WTC11 (cell line): ENCODE measurements around the gene MCFD2. TPM values are rescaled to one million over a fixed set of nuclear protein-coding genes. Genes with fewer than 3 reads are reported as not detected.

Source experiments
- ATAC-seq: fragments of 200-7000 bp; cut with Tn5 transposase; 2 replicates; pipeline ENCODE4 v1.10.0; 2021; ENCODE audit warnings: mild to moderate bottlenecking, moderate library complexity
- CTCF ChIA-PET: fragments of 300-600 bp; sonication (Branson Sonifier 250); formaldehyde crosslinking; loops from one replicate; lab custom pipeline; 2021; ENCODE audit warnings: antibody characterized with exemption; lab: Charles Lee
- POLR2A ChIA-PET: fragments of 350-600 bp; sonication (Branson Sonifier 250); formaldehyde crosslinking; loops from one replicate; lab custom pipeline; 2021; ENCODE audit warnings: antibody characterized with exemption; lab: Charles Lee
- DNase-seq: peaks from one replicate; pipeline ENCODE4 v3.0.0; 2021; ENCODE audit warnings: low spot score
- H3K27ac Mint-ChIP-seq: 2 replicates; pipeline ENCODE4 v1.8.0; 2021; ENCODE audit warnings: mixed read lengths
- H3K27me3 Mint-ChIP-seq: 2 replicates; pipeline ENCODE4 v1.8.0; 2021; ENCODE audit warnings: low read depth, mild to moderate bottlenecking, moderate library complexity, mixed read lengths
- H3K36me3 Mint-ChIP-seq: 2 replicates; pipeline ENCODE4 v1.8.0; 2021; ENCODE audit warnings: mixed read lengths
- H3K4me1 Mint-ChIP-seq: 2 replicates; pipeline ENCODE4 v1.8.0; 2022; ENCODE audit warnings: mixed read lengths
- H3K4me3 Mint-ChIP-seq: 2 replicates; pipeline ENCODE4 v1.8.0; 2021; ENCODE audit warnings: mild to moderate bottlenecking, moderate library complexity, mixed read lengths
- H3K9me3 Mint-ChIP-seq: 2 replicates; pipeline ENCODE4 v1.8.0; 2021; ENCODE audit warnings: mixed read lengths
- EMX1 ChIP-seq: fragments of 250-450 bp; sonication (Bioruptor Pico); IDR thresholded peaks from 2 replicates; pipeline ENCODE4 v1.8.0; 2021; ENCODE audit warnings: mild to moderate bottlenecking
- FOXJ3 ChIP-seq: sonication (generic); formaldehyde crosslinking; IDR thresholded peaks from 2 replicates; pipeline ENCODE4 v1.9.0; 2021; ENCODE audit warnings: missing genetic modification reagents, mild to moderate bottlenecking, borderline replicate concordance
- GABPB1 ChIP-seq: sonication (generic); formaldehyde crosslinking; IDR thresholded peaks from 2 replicates; pipeline ENCODE4 v1.8.1; 2023; ENCODE audit warnings: mild to moderate bottlenecking, missing genetic modification reagents
- GRHL2 ChIP-seq: fragments of 250-450 bp; sonication (Bioruptor Pico); IDR thresholded peaks from 2 replicates; pipeline ENCODE4 v1.8.0; 2022; ENCODE audit warnings: mild to moderate bottlenecking, moderate library complexity; ENCODE audit not compliant: insufficient replicate concordance, severe bottlenecking
- GTF2I ChIP-seq: fragments of 250-450 bp; sonication (Bioruptor Pico); conservative IDR thresholded peaks from 2 replicates; pipeline ENCODE4 v1.4.0; 2021; ENCODE audit warnings: mild to moderate bottlenecking
- JAZF1 ChIP-seq: fragments of 250-450 bp; sonication (Bioruptor Pico); IDR thresholded peaks from 2 replicates; pipeline ENCODE4 v1.9.0; 2021; ENCODE audit warnings: moderate library complexity, mild to moderate bottlenecking, inconsistent platforms
- KAT7 ChIP-seq: sonication (generic); formaldehyde crosslinking; IDR thresholded peaks from 2 replicates; pipeline ENCODE4 v1.8.1; 2023; ENCODE audit warnings: missing genetic modification reagents, mild to moderate bottlenecking, borderline replicate concordance
- TP53 ChIP-seq: sonication (generic); formaldehyde crosslinking; IDR thresholded peaks from 2 replicates; pipeline ENCODE4 v1.8.1; 2023; ENCODE audit warnings: mild to moderate bottlenecking, missing genetic modification reagents
- ZNF121 ChIP-seq: sonication (generic); formaldehyde crosslinking; IDR thresholded peaks from 2 replicates; pipeline ENCODE4 v1.8.0; 2023; ENCODE audit warnings: missing genetic modification reagents
- ZNF138 ChIP-seq: sonication (generic); formaldehyde crosslinking; conservative IDR thresholded peaks from 2 replicates; pipeline ENCODE4 v1.8.1; 2022; ENCODE audit warnings: mild to moderate bottlenecking, moderate library complexity, missing genetic modification reagents
- ZNF219 ChIP-seq: sonication (generic); formaldehyde crosslinking; IDR thresholded peaks from 2 replicates; pipeline ENCODE4 v1.8.0; 2023; ENCODE audit warnings: missing genetic modification reagents, mild to moderate bottlenecking, borderline replicate concordance
- ZNF232 ChIP-seq: sonication (generic); formaldehyde crosslinking; IDR thresholded peaks from 2 replicates; pipeline ENCODE4 v1.8.0; 2022; ENCODE audit warnings: mild to moderate bottlenecking, missing genetic modification reagents
- ZNF423 ChIP-seq: fragments of 250-450 bp; sonication (Bioruptor Pico); IDR thresholded peaks from 2 replicates; pipeline ENCODE4 v2.1.2; 2022; ENCODE audit warnings: mild to moderate bottlenecking, moderate library complexity
- total RNA-seq: library from RNA; stranded (reverse); gene quantifications from 3 replicates; pipeline ENCODE4 v1.2.3, GENCODE V29; 2021
- TF ChIP-seq, protein P1 (sequence below): sonication (generic); formaldehyde crosslinking; IDR thresholded peaks from 2 replicates; pipeline ENCODE4 v1.8.1; 2022; ENCODE audit warnings: missing genetic modification reagents, borderline replicate concordance
- TF ChIP-seq, protein P2 (sequence below): sonication (generic); formaldehyde crosslinking; conservative IDR thresholded peaks from 2 replicates; pipeline ENCODE4 v1.8.1; 2022; ENCODE audit warnings: mild to moderate bottlenecking, missing genetic modification reagents
- TF ChIP-seq, protein P3 (sequence below): sonication (generic); formaldehyde crosslinking; IDR thresholded peaks from 2 replicates; pipeline ENCODE4 v1.8.1; 2022; ENCODE audit warnings: low read depth, mild to moderate bottlenecking, moderate library complexity, missing genetic modification reagents, borderline replicate concordance
- TF ChIP-seq, protein P4 (sequence below): fragments of 200-600 bp; IDR thresholded peaks from 2 replicates; pipeline ENCODE4 v1.8.0; 2022; ENCODE audit warnings: antibody characterized with exemption
- TF ChIP-seq, protein P5 (sequence below): sonication (generic); formaldehyde crosslinking; IDR thresholded peaks from 2 replicates; pipeline ENCODE4 v1.8.0; 2022; ENCODE audit warnings: mild to moderate bottlenecking, missing genetic modification reagents
- TF ChIP-seq, protein P6 (sequence below): sonication (generic); formaldehyde crosslinking; IDR thresholded peaks from 2 replicates; pipeline ENCODE4 v1.8.1; 2022; ENCODE audit warnings: low read depth, missing genetic modification reagents, borderline replicate concordance
- TF ChIP-seq, protein P7 (sequence below): sonication (generic); formaldehyde crosslinking; IDR thresholded peaks from 2 replicates; pipeline ENCODE4 v1.8.0; 2023; ENCODE audit warnings: missing genetic modification reagents

Gene MCFD2
- total RNA-seq, 1 experiment from 2014 or later = 68.1 TPM

DNA sequence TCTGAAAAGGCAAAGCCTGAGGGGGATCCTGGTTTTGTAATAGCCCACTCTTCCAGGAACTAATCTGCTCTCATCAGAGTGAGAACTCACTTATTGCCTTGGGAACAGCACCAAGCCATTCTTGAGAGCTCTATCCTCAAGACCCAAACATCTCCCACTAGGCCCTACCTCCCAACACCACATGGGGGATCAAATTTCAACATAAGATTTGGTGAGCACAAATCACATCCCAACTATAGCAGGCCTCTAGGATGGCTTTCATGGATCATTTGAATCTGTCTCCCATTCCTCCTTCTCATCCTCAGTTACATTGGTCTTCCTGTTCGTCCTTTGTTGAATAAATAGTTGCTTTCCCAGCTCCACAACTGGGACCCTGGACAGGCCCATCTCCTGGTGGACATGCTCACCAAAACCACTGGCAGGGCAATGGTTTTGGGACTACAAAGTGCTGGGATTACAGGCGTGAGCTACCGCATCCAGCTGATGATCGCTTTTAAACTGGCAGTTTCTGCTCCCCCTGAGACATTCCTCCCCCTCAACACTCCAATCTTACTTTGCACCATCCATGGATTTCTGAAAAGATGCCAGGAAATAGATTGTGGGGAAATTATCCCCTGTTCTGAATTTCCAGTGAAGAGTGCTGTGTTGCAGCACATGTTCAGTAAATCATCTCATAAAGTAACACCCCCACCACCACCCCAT is 42.6 kb downstream of the MCFD2 start (continued):
- TF ChIP-seq, protein P1, sequence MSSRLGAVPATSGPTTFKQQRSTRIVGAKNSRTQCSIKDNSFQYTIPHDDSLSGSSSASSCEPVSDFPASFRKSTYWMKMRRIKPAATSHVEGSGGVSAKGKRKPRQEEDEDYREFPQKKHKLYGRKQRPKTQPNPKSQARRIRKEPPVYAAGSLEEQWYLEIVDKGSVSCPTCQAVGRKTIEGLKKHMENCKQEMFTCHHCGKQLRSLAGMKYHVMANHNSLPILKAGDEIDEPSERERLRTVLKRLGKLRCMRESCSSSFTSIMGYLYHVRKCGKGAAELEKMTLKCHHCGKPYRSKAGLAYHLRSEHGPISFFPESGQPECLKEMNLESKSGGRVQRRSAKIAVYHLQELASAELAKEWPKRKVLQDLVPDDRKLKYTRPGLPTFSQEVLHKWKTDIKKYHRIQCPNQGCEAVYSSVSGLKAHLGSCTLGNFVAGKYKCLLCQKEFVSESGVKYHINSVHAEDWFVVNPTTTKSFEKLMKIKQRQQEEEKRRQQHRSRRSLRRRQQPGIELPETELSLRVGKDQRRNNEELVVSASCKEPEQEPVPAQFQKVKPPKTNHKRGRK (CRISPR knock-in tag) = no peak
- TF ChIP-seq JAZF1 (CRISPR knock-in tag) (no peak), EMX1 (CRISPR knock-in tag) (no peak), ZNF138 (CRISPR knock-in tag) (no peak), ZNF423 (CRISPR knock-in tag) (no peak), ZNF121 (no peak), TP53 (no peak), GABPB1 (no peak), ZNF232 (CRISPR knock-in tag) (no peak), GRHL2 (CRISPR knock-in tag) (no peak), KAT7 (CRISPR knock-in tag) (no peak)
- TF ChIP-seq, protein P2, sequence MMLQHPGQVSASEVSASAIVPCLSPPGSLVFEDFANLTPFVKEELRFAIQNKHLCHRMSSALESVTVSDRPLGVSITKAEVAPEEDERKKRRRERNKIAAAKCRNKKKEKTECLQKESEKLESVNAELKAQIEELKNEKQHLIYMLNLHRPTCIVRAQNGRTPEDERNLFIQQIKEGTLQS (CRISPR knock-in tag) = no peak
- TF ChIP-seq, protein P3, sequence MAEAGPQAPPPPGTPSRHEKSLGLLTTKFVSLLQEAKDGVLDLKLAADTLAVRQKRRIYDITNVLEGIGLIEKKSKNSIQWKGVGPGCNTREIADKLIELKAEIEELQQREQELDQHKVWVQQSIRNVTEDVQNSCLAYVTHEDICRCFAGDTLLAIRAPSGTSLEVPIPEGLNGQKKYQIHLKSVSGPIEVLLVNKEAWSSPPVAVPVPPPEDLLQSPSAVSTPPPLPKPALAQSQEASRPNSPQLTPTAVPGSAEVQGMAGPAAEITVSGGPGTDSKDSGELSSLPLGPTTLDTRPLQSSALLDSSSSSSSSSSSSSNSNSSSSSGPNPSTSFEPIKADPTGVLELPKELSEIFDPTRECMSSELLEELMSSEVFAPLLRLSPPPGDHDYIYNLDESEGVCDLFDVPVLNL (CRISPR knock-in tag) = no peak
- TF ChIP-seq, protein P4, sequence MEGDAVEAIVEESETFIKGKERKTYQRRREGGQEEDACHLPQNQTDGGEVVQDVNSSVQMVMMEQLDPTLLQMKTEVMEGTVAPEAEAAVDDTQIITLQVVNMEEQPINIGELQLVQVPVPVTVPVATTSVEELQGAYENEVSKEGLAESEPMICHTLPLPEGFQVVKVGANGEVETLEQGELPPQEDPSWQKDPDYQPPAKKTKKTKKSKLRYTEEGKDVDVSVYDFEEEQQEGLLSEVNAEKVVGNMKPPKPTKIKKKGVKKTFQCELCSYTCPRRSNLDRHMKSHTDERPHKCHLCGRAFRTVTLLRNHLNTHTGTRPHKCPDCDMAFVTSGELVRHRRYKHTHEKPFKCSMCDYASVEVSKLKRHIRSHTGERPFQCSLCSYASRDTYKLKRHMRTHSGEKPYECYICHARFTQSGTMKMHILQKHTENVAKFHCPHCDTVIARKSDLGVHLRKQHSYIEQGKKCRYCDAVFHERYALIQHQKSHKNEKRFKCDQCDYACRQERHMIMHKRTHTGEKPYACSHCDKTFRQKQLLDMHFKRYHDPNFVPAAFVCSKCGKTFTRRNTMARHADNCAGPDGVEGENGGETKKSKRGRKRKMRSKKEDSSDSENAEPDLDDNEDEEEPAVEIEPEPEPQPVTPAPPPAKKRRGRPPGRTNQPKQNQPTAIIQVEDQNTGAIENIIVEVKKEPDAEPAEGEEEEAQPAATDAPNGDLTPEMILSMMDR = no peak

DNA sequence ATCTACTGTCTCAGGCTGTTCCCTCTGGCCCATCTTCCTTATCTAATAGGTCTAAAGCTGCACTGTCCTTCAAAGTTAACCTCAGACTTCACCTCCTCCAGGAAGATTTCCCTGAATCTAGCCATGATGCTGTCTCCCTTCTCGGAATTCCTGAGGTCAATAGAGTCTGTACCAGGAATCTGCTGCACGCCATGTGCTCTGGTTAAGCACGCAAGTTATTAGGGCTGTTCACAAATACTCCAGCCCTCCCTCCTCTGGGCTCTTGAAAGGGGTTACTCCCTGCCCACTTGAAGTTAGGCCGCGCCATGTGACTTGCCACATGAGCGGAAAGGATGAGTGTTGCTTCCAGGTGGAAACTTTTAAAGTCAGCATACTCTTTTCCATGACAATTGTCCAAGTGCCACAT is 43.6 kb downstream of the MCFD2 start:
- TF ChIP-seq, protein P5, sequence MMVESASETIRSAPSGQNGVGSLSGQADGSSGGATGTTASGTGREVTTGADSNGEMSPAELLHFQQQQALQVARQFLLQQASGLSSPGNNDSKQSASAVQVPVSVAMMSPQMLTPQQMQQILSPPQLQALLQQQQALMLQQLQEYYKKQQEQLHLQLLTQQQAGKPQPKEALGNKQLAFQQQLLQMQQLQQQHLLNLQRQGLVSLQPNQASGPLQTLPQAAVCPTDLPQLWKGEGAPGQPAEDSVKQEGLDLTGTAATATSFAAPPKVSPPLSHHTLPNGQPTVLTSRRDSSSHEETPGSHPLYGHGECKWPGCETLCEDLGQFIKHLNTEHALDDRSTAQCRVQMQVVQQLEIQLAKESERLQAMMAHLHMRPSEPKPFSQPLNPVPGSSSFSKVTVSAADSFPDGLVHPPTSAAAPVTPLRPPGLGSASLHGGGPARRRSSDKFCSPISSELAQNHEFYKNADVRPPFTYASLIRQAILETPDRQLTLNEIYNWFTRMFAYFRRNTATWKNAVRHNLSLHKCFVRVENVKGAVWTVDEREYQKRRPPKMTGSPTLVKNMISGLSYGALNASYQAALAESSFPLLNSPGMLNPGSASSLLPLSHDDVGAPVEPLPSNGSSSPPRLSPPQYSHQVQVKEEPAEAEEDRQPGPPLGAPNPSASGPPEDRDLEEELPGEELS (CRISPR knock-in tag) = no peak
- TF ChIP-seq, protein P6, sequence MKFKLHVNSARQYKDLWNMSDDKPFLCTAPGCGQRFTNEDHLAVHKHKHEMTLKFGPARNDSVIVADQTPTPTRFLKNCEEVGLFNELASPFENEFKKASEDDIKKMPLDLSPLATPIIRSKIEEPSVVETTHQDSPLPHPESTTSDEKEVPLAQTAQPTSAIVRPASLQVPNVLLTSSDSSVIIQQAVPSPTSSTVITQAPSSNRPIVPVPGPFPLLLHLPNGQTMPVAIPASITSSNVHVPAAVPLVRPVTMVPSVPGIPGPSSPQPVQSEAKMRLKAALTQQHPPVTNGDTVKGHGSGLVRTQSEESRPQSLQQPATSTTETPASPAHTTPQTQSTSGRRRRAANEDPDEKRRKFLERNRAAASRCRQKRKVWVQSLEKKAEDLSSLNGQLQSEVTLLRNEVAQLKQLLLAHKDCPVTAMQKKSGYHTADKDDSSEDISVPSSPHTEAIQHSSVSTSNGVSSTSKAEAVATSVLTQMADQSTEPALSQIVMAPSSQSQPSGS = no peak
- TF ChIP-seq FOXJ3 (CRISPR knock-in tag) (no peak), GTF2I (no peak), ZNF219 (CRISPR knock-in tag) (no peak)
- TF ChIP-seq, protein P7, sequence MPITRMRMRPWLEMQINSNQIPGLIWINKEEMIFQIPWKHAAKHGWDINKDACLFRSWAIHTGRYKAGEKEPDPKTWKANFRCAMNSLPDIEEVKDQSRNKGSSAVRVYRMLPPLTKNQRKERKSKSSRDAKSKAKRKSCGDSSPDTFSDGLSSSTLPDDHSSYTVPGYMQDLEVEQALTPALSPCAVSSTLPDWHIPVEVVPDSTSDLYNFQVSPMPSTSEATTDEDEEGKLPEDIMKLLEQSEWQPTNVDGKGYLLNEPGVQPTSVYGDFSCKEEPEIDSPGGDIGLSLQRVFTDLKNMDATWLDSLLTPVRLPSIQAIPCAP (CRISPR knock-in tag) = no peak
- ChIA-PET POLR2A (no interaction called here), CTCF (interaction anchor here (1.1 kb wide), 1 partner anchor 215 kb away, joined by 3 read pairs; no protein-coding TSS in a partner anchor)
- Mint-ChIP-seq H3K27me3 (no peaks in the 10 kb centered on the region), H3K9me3 (peaks cover 17% of the 10 kb centered on the region), H3K4me3 (no peak overlapping the region), H3K4me1 (peaks cover 8% of the 10 kb centered on the region), H3K27ac (no peak overlapping the region), H3K36me3 (no peaks in the 10 kb centered on the region)
- no peak for ATAC-seq
- no peak for DNase-seq
